GM19455 (cell line): ENCODE results near the gene INSIG1.

Source experiments
- ATAC-seq: cut with Tn5 transposase; IDR thresholded peaks from one replicate; pipeline ENCODE4 v1.9.1; 2021; ENCODE audit not compliant: unreplicated experiment

The INSIG1 gene

GRCh38 chr7:155297517-155298287 lies at the start of gene INSIG1:
INSIG1 (plus strand) TSS chr7:155297878; CDS start chr7:155298286, 408 bp downstream.
- ATAC-seq, result peak; percentile 65

GRCh38 chr7:155248366-155248756 lies 49.3 kb upstream of the INSIG1 start:
- ATAC-seq, result no peak

- ATAC-seq, result no peak
These were observed 45.8 kb upstream of the INSIG1 start for GRCh38 chr7:155251831-155252230.

GRCh38 chr7:155252444-155252887 lies 45.2 kb upstream of the INSIG1 start:
- no peak for ATAC-seq

- no peak for ATAC-seq
These were observed 44.7 kb upstream of the INSIG1 start for GRCh38 chr7:155252892-155253501.

- no peak for ATAC-seq
These were observed 43.7 kb upstream of the INSIG1 start for GRCh38 chr7:155254018-155254417.

GRCh38 chr7:155255071-155255470 lies 42.6 kb upstream of the INSIG1 start:
- ATAC-seq, result no peak

- ATAC-seq, result no peak
These were observed 42.1 kb upstream of the INSIG1 start for GRCh38 chr7:155255621-155256020.

GRCh38 chr7:155256081-155256760 lies 41.5 kb upstream of the INSIG1 start:
- no peak for ATAC-seq

GRCh38 chr7:155256761-155257481 lies 40.8 kb upstream of the INSIG1 start:
- no peak for ATAC-seq

- no peak for ATAC-seq
These were observed 40.0 kb upstream of the INSIG1 start for GRCh38 chr7:155257482-155258225.

GRCh38 chr7:155258226-155258560 lies 39.5 kb upstream of the INSIG1 start:
- no peak for ATAC-seq

- ATAC-seq, result no peak
These were observed 37.7 kb upstream of the INSIG1 start for GRCh38 chr7:155259866-155260497.

- ATAC-seq, result no peak
These were observed 37.2 kb upstream of the INSIG1 start for GRCh38 chr7:155260498-155260872.

- ATAC-seq, result no peak
These were observed 36.4 kb upstream of the INSIG1 start for GRCh38 chr7:155261031-155261985.

GRCh38 chr7:155262031-155262430 lies 35.6 kb upstream of the INSIG1 start:
- no peak for ATAC-seq

GRCh38 chr7:155263051-155263450 lies 34.6 kb upstream of the INSIG1 start:
- ATAC-seq, result no peak

- ATAC-seq, result no peak
These were observed 34.0 kb upstream of the INSIG1 start for GRCh38 chr7:155263581-155264143.

GRCh38 chr7:155265144-155265543 lies 32.5 kb upstream of the INSIG1 start:
- ATAC-seq, result no peak
